Esophagus (tissue), 2 donors: ENCODE results near the gene RAG2. TPM values are rescaled to one million over a fixed set of nuclear protein-coding genes. Genes with fewer than 3 reads are reported as not detected.

Experiments
- H3K27ac ChIP-seq, 2 donors: one replicate each; pipeline ENCODE4 v1.5.1; 2013; ENCODE audit warnings: low read depth in 2 of 2, mild to moderate bottlenecking in 2 of 2, inconsistent platforms in 1 of 2, low read length in 1 of 2, moderate library complexity in 1 of 2
- H3K27me3 ChIP-seq, 2 donors: one replicate each; pipeline ENCODE4 v1.6.1; 2013; ENCODE audit warnings: low read length in 2 of 2, control low read depth in 1 of 2, mild to moderate bottlenecking in 1 of 2; ENCODE audit not compliant: insufficient read depth in 2 of 2, control insufficient read depth in 1 of 2
- H3K36me3 ChIP-seq, 2 donors: one replicate each; pipeline ENCODE4 v1.6.1; 2013; ENCODE audit warnings: low read length in 1 of 2; ENCODE audit not compliant: control insufficient read depth in 2 of 2, insufficient read depth in 2 of 2
- H3K4me1 ChIP-seq, 2 donors: one replicate each; pipeline ENCODE4 v1.6.1; 2013; ENCODE audit warnings: low read length in 1 of 2; ENCODE audit not compliant: control insufficient read depth in 2 of 2, insufficient read depth in 2 of 2
- H3K4me3 ChIP-seq, 2 donors: one replicate each; pipeline ENCODE4 v1.5.1; 2013; ENCODE audit warnings: low read length in 2 of 2, mild to moderate bottlenecking in 2 of 2, low read depth in 1 of 2, moderate library complexity in 1 of 2
- H3K9me3 ChIP-seq, 2 donors: one replicate each; pipeline ENCODE4 v1.6.1; 2013; ENCODE audit warnings: mild to moderate bottlenecking in 2 of 2, low read depth in 1 of 2, low read length in 1 of 2, moderate library complexity in 1 of 2; ENCODE audit not compliant: control insufficient read depth in 2 of 2, insufficient read depth in 1 of 2
- WGBS, 2 donors: extraction: QIAGEN DNeasy Blood & Tissue Kit; methylation state at CpG; one replicate each; pipeline ENCODE4 v1.1.7; 2013; 5-methylcytosine and 5-hydroxymethylcytosine counted together
- polyA plus RNA-seq, 2 donors: library from polyadenylated mRNA; stranded (reverse); fragments of 200-250 nt; gene quantifications; one replicate each; pipeline ENCODE4 v1.2.3, GENCODE V29; 2013
- donor health status: healthy with polysubstance abuse.
- donor health status: Bipolar disorder and iron deficiency.

RAG2 gene
- polyA plus RNA-seq, 2 donors: not detected

DNA sequence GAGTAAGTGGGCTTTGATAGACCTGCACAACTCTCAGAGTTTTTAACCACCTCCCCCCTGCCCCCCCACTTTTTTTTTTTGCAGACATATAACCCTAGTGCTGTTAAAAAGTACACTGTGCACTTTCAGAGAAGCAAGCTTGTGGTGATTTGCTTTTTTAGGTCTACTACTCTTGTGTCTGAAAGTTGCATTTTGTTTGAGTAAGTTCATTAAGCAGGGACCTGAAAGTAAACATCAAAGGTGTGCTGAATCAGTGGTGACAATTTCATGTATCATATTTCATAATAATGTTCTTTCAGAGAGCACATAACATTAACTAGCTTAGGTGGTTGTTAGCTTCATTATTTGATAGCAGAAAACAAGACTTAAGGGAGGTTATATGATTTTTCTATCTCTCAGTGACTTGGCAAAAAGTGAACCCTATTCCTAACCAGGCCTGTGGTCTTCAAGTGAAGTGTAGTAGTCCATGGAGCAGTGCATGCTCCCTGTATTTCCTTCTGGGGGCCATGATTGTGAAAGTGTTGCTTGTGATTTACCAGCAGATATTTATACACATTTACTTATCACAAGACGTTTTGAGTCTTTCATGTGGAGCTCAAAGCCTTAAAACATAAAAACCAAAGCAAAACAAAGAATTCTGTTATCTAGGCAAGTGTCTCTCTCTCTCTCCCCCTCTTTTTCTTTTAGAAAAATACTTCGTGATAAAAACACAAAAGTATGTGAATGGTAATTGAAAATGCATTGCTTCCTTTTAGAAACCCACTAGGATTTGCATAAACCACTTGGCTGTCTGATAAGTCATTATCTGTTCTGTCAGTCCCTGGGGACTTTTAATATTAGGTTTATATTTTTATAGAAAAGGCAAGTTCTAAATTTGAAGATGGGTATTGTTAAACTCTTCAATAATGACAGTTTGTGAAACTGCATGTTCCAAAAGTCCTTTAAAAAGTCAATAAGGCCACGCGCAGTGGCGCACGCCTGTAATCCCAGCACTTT lies 7.5 kb upstream of the RAG2 start:
- Histone ChIP-seq H3K9me3 (no peaks in the 10 kb centered on the region), H3K36me3 (no peaks in the 10 kb centered on the region), H3K27ac (no peak overlapping the region), H3K27me3 (no peaks in the 10 kb centered on the region), H3K4me1 (no peaks in the 10 kb centered on the region), H3K4me3 (no peak overlapping the region)
- WGBS, 2 donors: 81 to 82% methylated on average over 6 of the region's 6 CpGs

DNA sequence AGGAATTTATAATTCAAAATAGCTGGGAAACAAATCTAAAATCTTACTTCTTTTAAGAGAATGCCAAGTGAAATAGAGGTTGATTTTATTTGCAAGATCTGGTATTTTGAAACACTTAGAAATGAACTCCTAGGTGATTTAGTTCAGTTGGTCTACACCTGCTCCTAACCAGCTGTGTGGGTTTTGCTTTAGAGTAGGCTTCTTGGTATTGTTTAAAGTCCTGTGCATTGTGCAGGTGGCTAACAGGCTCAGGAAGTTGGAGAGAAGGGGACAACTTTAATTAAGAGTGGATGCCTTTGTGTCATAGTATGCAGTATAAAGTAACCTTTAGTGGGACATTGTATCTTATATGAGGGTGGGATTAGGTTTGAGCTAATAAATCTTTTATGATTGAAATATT lies 4.1 kb upstream of the RAG2 start:
- no peaks in the 10 kb centered on the region for H3K9me3 ChIP-seq
- H3K27me3 ChIP-seq: no peaks in the 10 kb centered on the region
- no peak overlapping the region for H3K27ac ChIP-seq
- no peaks in the 10 kb centered on the region for H3K36me3 ChIP-seq
- no peak overlapping the region for H3K4me3 ChIP-seq
- H3K4me1 ChIP-seq: no peaks in the 10 kb centered on the region

DNA sequence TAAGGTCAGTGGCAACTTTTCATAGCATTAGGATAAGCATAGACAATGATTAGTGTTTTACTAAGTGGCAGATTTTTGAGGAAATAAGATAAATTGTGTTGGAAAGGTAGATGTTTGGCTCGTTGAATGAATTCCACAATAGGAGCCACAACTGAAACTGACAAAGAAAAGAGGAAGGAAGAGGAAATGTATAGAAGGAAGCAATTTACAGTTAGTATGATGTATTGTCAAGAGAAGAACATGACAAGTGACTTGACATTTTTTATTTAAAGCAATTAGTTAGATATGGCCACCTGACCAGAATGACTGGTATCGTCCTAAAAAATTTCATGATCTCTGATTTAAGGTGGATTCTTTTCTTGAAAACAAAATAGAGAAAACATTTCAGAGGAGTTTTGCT lies 3.1 kb upstream of the RAG2 start:
- Histone ChIP-seq H3K27me3 (no peaks in the 10 kb centered on the region), H3K36me3 (no peaks in the 10 kb centered on the region), H3K9me3 (no peaks in the 10 kb centered on the region), H3K4me3 (no peak overlapping the region), H3K4me1 (no peaks in the 10 kb centered on the region), H3K27ac (no peak overlapping the region)
- WGBS, 2 donors: 79 to 88% methylated on average over 2 of the region's 2 CpGs

GRCh38 chr11:36600180-36600579 lies 2.1 kb upstream of the RAG2 start:
- no peaks in the 10 kb centered on the region for H3K9me3 ChIP-seq
- H3K4me3 ChIP-seq: no peak overlapping the region
- H3K4me1 ChIP-seq: no peaks in the 10 kb centered on the region
- H3K36me3 ChIP-seq: no peaks in the 10 kb centered on the region
- 87 to 90% methylated on average over 7 of the region's 7 CpGs for WGBS, 2 donors
- H3K27ac ChIP-seq: no peak overlapping the region
- no peaks in the 10 kb centered on the region for H3K27me3 ChIP-seq

DNA sequence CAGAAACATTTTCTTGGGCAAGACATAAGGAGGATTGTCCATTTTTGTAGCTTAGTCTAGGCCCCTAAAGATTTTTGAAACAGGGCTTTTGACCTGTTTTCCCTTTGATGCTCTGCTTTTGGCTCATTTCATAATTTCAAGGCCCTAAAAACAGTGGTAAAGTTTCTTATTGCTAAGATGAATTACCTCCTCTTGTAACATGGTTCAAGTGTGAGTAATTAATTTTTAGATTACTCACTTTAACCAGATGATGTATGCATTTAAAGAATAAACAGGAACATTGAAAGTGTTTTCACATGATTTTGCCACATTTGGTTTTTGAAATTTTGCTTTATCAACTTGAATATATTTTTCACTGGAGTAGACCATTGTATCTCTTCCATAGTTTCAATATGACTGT lies 1.2 kb downstream of the RAG2 start:
- H3K9me3 ChIP-seq: no peaks in the 10 kb centered on the region
- H3K4me3 ChIP-seq: no peak overlapping the region
- H3K27ac ChIP-seq: no peak overlapping the region
- H3K27me3 ChIP-seq: peaks cover 0 to 3% of the 10 kb centered on the region in 2 donors
- H3K4me1 ChIP-seq: no peaks in the 10 kb centered on the region
- H3K36me3 ChIP-seq: no peaks in the 10 kb centered on the region

- 1% methylated on average over 29 of the region's 29 CpGs for WGBS, 2 donors
- no peaks in the 10 kb centered on the region for H3K4me1 ChIP-seq
- no peaks in the 10 kb centered on the region for H3K9me3 ChIP-seq
- peak within 1 kb of the TSS in 1 of 2 donors; percentile 47 for H3K27ac ChIP-seq
- H3K36me3 ChIP-seq: no peaks in the 10 kb centered on the region
- peak within 1 kb of the TSS; percentile 69 to 96 for H3K4me3 ChIP-seq
- H3K27me3 ChIP-seq: peaks cover 2 to 5% of the 10 kb centered on the region in 2 donors
Measured at GRCh38 chr11:36594316-36594989, 3.6 kb downstream of the RAG2 start, which contains the start of gene IFTAP. IFTAP (plus strand) TSS chr11:36594502; CDS start chr11:36610104, 15,602 bp downstream.

DNA sequence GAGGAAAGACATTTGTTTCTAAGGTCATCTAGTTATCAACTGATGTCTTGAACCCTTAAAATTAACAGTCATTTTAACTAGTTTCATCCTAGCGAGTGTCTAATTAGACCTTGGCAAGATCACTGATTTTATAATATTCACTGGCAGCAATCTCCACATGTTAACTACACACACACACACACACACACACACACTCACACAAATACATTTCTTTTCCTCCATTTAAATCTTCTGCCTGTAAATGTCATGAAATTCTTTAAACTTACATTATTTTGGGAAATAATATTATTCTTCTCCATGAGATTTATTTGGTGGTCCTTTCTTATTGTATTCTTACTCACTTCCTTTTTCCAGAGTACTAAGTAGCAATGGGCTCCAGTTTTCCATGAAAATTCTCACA lies 6.6 kb downstream of the RAG2 start:
- peaks cover 5% of the 10 kb centered on the region in 2 donors for H3K27me3 ChIP-seq
- no peaks in the 10 kb centered on the region for H3K36me3 ChIP-seq
- no peaks in the 10 kb centered on the region for H3K9me3 ChIP-seq
- no peak overlapping the region for H3K4me3 ChIP-seq
- H3K27ac ChIP-seq: no peak overlapping the region
- H3K4me1 ChIP-seq: no peaks in the 10 kb centered on the region
- 48 to 52% methylated on average over 1 of the region's 1 CpG for WGBS, 2 donors

DNA sequence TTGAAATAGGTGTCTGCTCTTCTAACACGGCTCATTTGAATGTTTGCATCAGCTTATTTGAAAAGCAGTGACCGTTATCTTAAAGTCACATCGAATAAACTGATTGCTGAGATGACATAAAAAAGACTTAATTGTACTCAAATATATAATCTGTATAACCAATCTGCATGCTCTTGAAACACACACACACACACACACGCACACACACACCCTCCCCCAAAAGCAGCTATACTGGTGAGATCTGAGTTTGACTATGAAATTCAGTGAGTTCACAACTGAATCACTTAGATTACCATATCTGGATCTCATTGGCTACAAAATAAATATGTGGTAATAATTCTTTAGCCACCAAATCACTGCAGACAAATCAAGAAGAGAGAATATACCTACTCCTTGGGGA lies 7.5 kb downstream of the RAG2 start:
- no peaks in the 10 kb centered on the region for H3K36me3 ChIP-seq
- no peaks in the 10 kb centered on the region for H3K9me3 ChIP-seq
- H3K27me3 ChIP-seq: peaks cover 5% of the 10 kb centered on the region in 2 donors
- no peaks in the 10 kb centered on the region for H3K4me1 ChIP-seq
- WGBS, 2 donors: 49 to 55% methylated on average over 4 of the region's 4 CpGs
- H3K4me3 ChIP-seq: no peak overlapping the region
- H3K27ac ChIP-seq: no peak overlapping the region

GRCh38 chr11:36588099-36588498 lies 9.9 kb downstream of the RAG2 start:
- 42 to 50% methylated on average over 1 of the region's 1 CpG for WGBS, 2 donors
- H3K9me3 ChIP-seq: no peaks in the 10 kb centered on the region
- no peaks in the 10 kb centered on the region for H3K4me1 ChIP-seq
- H3K4me3 ChIP-seq: no peak overlapping the region
- no peak overlapping the region for H3K27ac ChIP-seq
- peaks cover 5% of the 10 kb centered on the region in 2 donors for H3K27me3 ChIP-seq
- no peaks in the 10 kb centered on the region for H3K36me3 ChIP-seq
